Colon (tissue), 2 donors: Measurements from ENCODE around the gene HECTD2.
"Not testable (repeated sequence)": the region's sequence is repeated elsewhere in the genome, so short reads cannot be mapped to it uniquely, and the experiment has no call there.

Source experiments
- FAIRE-seq: peaks from 2 replicates; lab custom pipeline; 2012; peaks lifted over from hg19 to GRCh38; lab: Jason Lieb, UNC
- donor health status: control.
- donor health status: control.

Gene HECTD2

DNA sequence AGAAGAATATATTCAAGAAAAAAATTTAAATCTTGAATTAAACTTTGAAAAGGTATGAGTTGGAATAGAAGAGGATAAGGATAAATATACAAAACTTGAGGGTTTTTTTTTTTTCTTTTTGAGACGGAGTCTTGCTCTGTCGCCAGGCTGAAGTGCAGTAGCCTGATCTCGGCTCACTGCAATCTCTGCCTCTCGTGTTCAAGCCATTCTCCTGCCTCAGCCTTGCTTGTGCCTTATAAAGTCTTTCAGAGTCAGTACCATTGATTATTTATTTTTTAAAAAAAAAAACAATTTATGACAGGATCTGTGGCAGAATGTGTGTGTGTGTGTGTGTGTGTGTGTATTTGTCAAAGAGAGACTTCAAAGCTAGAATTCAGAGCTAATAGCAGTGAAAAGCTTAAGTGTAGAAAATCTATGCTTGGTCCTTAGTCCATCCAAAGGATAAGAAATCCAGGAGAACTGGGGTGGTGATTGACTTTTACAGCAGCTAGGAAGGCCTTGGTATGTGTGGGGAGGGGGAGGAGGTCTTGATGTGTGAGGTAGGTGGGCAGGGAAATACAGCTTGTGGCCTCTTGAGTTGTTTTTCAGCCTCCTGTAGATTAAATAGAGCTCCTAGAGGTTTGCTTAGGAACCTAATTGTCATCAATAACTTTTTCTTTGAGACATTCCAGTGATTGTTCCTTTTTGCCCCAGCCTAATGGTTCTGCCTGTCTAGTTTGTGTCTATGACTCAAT, 2.4 kb downstream of the HECTD2 start:
- FAIRE-seq: no peak

DNA sequence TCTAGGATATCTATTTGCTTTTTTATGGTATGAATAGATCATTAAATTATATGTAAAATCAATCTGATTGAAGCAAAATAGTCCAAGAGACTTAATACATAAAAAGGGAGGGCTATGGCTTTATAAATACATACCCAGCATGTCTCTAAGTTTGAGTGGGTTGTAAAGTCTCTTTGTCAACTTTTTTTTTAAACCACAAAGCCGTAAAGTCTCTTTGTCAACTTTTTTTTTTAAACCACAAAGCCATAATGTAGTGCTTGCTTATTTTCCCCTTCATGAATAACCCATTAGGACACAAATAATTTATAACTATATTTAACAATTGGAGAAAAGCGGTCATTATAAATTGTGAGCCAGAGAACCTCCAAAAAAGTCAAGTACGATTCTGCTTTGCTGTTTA, 5.7 kb downstream of the HECTD2 start:
- no peak for FAIRE-seq

DNA sequence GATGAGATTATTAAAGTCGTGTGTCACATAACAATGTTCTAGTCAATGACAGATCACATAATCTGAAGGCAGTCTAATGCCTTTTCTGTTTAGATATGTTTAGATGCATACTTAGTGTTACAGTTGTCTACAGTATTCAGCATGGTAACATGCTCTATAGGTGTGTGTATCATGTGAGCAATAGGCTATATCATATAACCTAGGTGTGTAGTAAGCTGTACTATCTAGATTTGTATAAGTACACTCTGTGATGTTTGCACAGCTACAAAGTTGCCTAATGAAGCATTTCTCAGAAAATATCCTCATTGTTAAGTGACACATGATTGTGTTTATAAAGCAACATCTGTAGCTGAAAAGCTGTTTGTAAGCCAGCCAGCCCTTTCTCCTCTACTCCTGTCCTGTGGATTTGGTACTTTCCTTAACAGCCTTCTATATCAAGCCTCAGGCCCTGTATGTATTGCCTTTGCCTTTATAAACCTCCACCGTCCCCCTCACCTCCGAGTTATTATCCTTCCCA, 6.3 kb downstream of the HECTD2 start:
- FAIRE-seq: no peak

DNA sequence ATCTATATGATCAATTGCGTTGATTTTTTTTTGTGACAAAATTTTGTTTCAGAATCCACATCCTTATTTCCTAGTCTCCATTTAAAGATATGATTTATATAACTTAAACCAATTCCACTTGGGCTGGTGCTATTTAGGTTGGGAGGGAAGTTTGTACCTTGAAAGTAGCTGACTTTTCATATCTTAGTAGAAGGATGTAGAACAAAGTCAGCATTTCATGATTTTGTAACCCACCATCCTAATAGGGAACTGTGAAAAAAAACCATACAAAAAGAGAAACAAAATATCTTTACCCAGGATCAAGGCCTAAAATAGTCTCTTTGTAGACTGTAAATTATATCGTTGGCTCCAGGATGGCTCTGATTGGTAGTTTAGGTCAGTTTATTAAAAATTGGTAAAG, 8.3 kb downstream of the HECTD2 start:
- FAIRE-seq: no peak

DNA sequence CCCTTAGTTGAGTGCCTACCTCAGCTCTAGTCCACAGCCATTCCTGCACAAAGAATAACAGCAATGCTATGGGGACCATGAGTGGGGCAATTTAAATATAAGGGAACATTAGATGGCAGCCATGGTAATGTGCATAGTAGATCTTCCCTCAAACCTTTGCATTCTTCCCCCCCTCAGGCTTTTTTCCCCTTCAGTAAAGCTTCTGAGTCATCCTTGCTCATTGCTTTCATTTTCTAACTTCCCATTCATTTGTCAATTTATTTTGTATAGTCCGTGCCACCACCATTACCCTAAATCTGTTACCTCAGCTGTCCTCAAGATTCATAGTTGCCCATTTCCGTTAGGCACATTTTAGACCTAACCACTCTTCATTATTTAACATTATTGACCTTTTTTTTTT, 10.7 kb downstream of the HECTD2 start:
- no peak for FAIRE-seq

DNA sequence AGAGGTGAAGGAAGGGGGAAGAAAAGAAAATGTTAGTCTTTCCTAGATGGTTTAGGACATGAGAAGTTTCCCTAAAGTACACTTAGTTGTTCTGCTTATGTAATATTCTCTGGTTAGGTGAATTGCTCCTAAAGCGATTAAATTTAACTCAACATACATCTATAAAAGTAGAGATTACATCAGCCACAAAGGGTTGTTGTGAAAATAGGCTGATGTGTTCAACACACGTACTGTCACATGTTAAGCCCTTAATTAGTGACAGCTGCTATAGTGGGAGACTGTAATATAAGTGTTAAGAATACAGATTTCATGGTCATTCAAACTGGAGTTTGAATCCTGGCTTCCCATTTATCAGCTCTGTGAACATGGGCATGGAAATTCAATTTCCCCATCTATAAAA, 12.8 kb downstream of the HECTD2 start:
- FAIRE-seq: no peak

DNA sequence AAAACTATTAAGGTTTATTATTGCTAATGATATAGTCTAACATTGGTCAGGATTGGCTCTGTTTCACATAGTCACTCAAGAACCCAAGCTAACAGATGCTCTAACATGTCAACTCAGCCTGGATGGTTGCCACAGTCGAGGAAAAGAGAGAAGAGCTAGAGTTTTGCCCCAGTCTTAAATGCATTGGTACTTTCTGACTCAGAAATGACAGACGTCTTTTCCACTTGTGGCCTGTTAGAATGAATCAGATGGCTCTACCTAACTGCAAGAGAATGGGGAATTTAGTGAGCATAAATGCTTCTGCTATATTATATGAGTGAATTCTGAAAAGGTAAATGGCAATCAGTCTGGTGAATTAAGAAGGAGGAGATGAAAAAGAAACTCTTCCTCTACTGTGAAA, 13.9 kb downstream of the HECTD2 start:
- no peak for FAIRE-seq

DNA sequence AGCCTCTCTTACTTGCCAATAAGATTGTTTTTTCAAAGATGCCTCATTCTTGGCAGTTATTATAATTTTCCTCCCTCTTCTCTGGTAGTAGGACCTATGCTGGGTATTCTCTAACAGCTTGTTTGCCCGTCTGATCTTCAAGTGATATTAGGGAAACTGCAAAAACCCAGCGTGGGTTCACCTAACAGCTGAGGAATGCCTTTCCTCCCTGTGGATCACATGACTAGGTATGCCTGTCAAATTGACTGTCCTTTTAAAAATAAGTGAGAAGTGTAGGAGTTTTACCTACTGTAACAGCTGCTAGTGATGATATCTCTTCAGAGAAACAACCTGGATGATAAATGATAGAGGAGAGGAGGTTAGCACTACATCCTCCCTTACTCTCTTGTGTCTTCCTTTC, 22.0 kb downstream of the HECTD2 start:
- FAIRE-seq: no peak

DNA sequence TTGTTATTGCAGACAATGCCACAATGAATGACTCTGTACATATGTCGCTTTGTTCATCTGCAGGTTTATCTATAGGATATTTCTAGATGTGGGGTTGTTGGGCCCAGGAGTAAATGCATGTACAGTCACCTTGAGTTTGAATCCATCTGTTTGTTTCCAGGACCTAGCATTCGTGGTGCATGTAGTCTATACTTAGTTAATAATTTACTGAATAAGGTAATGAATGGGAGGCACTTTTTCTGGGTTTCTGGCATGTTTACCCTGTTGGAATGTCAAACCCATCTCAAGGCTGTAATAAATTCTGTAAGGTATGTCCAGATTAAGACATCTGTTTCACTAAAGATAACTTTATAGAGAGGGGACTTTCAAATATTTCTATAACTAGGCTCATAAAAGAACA, 23.5 kb downstream of the HECTD2 start:
- no peak for FAIRE-seq

DNA sequence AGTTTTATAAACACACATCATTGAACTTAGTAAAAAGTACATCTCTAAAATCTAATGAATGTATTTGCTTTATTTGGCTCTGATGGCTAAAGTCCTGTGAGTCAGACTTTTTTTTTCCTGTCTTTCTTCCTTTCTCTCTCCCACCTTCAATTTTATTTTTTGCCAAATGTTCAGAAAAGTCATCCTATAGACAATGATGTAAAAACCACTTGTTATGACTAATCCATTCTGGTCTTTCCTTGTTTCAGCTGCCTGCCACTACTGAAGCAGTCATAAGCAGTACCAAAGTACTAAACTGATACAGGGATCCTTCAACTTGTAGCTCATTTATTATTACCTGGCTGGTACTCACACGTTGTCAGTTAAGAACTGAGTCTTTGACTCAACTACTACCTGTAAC, 23.9 kb downstream of the HECTD2 start:
- FAIRE-seq: no peak

DNA sequence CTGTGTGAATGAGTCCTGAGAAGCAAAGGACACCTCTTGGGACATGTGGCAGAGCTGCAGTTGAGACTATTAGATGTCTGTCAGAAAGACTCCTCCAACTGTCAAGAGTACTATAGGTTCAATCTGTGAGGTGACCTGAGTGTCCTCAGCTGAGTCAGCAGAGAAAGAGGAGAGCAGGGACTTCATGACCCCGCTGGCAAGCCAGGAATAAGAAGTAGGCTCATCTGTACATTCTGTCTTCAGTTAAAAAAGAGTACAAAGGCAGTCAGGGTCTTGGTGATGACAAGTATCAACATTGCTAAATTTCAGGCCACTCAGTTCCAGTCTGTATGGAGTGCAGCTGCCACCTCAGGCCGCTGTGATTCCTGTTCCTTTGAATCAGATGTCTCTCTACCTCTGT, 25.1 kb downstream of the HECTD2 start:
- FAIRE-seq: no peak

DNA sequence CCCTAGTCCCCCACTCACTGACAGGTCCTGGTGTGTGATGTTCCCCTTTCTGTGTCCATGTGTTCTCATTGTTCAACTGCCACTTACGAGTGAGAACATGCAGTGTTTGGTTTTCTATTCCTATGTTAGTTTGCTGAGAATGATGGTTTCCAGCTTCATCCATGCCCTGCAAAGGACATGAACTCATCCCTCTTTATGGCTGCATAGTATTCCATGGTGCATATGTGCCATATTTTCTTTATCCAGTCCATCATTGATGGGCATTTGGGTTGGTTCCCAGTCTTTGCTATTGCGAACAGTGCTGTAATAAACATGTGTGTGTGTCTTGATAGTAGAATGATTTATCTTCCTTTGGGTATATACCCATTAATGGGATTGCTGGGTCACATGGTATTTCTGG, 28.1 kb downstream of the HECTD2 start:
- FAIRE-seq: not testable (repeated sequence)

DNA sequence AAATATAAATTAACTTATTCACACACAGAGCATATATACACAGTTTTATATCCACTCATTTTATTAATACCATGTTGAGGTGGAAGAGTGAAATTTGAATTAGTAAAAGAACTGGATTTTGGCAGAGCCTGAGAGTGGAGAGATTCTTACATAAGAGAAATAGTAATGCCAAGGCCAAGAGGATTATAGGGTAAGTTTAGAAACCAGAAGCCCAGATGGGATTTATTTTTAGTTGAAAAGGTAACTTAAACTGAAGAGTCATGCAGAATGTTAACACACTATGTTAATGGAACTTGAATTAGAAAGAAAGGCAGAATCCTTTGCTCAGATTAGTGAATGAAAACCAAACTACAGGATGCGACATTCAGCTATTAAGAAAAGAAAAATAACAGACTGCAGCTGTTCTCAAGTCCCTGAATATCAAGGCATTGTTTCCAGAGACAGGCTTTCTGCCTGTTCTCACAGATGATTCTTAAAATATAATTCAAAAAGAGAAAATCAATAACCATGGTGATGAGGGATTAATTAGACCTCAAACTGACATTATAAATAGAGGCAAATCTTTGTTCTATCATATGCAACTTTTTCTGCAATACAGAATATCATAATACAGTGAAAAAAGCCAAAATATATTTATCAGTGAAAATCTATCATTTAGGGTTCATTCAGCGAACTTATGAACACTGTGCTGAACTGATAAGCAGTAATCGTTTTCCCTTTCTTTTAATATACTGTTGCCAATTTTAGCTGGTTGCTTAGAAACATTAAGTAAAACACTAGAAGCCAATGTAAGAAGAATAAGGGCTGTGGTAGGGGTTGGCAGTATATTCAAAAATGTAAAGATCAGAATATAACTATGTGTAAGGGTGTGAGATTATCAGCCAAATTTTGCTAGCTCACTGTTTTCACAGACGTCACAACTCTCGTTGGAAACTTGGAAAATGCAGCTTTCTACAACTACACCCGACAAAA, 34.4 kb downstream of the HECTD2 start:
- FAIRE-seq: no peak

DNA sequence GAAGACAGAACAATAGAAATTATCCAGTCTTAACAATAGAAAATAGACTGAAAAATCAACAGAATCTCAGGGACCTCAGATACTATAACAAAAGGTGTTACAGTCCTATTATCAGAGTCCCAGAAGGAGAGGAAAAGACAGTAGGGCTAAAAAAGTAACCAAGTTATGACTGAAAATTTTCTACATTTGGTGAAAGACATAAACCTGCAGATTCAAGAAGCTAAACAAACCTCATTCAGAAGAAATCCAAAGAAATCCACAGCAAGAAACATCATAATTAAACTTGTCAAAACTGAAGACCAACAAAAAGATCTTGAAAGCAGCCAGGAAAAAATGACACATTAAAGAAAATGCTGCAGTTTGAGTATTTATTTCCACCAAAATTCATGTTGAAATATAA, 41.9 kb downstream of the HECTD2 start:
- FAIRE-seq: no peak

DNA sequence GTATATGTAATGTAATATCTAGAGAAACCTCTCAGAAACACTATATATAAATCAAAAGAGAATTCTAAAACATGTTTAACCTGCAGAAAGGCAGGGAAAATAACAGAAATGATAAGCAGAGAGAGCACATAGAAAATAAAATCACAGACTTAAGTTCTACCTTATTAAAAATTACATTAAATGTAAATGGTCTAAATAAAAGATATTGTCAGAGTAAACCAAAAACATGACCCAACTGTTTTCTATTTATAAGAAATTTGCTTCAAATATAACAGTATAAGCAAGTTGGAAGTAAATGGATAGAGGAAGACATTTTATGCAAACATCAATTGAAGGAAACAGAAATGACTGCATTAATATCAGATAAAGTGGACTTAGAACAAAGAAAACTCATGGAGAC, 43.4 kb downstream of the HECTD2 start:
- no peak for FAIRE-seq

DNA sequence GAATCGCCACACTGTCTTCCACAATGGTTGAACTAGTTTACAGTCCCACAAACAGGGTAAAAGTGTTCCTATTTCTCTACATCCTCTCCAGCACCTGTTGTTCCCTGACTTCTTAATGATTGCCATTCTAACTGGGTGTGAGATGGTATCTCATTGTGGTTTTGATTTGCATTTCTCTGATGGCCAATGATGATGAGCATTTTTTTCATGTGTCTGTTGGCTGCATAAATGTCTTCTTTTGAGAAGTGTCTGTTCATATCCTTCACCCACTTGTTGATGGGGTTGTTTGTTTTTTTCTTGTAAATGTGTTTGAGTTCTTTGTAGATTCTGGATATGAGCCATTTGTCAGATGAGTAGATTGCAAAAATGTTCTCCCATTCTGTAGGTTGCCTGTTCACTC, 45.0 kb downstream of the HECTD2 start:
- FAIRE-seq: not testable (repeated sequence)

DNA sequence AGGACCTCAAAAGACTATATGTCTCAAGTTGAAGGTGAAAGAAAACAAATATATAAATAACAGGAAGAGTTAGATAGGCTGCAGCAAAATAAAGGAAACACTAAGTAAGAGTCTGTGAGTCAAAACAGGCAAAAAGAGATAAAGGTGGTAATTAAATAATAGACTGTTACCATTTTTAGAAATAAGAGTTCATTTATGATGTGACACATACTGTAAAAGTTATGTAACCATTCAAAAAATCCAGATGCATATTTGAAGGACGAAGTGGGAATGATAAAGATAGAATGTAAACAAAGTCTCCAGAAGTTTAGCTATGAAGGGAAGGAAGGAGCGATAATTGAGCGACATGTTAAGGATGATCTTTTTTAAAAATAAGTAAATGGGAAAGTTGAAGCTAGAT, 50.5 kb downstream of the HECTD2 start:
- FAIRE-seq: no peak

DNA sequence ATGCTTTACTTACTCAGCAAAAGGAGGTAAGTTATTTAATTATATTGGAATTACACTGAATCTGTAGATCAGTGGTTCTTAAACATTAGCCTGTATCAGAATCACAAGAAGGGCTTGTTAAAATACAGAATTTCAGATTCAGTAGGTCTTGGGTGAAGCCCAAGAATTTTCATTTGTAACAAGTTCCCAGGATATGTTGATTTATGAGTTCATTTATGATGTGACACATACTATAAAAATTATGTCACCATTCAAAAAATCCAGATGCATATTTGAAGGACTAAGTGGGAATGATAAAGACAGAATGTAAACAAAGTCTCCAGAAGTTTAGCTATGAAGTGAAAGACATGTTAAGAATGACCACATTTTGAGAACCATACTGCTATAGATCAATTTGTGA, 52.3 kb downstream of the HECTD2 start:
- FAIRE-seq: no peak

DNA sequence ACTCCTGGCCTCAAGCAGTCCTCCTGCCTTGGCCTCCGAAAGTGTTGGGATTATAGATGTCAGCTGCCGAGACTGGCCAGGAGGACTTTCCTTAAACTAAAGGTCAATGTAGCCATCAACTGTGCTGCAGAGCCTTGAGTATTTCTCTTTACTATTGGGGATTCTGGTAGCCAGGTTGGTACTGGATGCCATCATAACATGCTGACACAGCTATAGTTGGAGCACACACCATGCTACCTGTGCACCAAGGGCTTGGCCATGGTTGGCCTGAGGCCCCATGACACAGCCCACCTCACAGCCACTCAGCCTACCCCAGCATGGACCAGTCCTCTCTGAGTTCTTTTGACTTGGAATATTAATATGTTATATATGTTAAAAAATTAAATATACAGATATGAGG, 54.4 kb downstream of the HECTD2 start:
- FAIRE-seq: no peak

DNA sequence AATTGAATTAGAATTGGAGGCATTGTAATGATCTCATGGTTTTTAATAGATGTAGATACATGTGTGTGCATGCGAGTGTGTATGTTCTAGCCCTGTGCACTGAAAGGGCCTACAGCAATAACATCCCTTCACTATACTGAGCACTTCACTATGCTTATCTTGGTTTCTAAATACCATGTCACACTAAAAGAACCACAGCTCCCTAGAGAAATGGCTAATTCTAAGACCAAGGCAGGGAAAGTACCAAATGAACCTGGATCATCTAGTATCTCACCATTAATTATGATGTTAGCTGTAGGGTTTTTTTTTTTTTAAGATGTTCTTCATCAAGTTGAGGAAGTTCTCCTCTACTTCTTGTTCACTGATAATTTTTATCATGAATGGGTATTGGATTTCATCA, 55.1 kb downstream of the HECTD2 start:
- no peak for FAIRE-seq

DNA sequence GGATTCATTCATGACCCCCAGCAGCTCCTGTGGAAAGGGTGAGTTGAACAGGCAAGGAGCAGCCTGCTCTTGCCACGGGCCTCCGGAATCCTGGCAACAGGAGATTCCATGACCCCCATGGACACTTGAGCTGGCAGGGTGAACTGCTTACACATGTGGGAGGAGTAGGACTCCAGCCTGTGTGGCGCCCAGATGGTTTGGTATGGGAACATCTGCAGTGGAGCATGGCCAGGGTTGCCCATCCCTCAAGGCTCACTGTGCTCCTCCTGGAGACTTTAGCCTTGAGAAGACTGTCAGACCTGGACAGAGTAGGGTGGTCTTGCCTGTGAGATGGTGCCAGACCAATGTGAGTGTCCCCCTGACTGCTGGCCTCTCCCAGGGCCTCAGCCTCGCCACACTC, 57.0 kb downstream of the HECTD2 start:
- no peak for FAIRE-seq

DNA sequence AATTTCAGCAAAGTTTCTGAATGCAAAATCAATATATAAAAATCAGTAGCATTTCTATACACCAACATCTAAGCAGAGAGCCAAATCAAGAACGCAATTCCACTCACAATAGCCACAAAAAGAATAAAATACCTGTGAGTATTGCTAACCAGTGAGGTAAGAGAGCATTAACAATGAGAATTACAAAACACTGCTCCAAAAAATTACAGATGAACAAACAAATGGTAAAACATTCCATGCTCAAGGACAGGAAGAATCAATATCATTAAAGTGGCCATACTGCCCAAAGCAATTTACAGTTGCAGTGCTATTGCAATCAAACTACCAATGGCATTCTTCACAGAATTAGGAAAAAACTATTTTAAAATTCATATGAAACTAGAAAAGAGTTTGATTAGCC, 61.5 kb downstream of the HECTD2 start:
- no peak for FAIRE-seq

DNA sequence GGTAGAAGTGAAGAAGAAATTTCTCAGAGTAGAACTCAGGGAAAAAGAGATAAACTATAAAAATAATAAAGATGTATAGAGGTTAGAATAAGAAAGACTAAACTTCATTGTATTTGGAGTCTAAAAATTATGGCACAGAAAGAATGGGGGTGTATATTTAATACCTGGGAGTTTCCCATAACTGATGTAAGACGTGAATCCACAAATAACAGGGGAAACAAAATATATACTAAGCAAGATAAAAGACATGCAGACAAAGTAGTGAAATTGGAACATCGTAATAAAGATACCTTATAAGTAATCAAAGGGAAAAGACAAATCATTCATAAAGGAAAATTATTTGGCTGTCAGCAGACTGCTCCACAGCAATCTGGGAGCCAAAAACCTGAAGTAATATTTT, 62.8 kb downstream of the HECTD2 start:
- no peak for FAIRE-seq
